Kidney (tissue), 2 donors: ENCODE data around the gene ZFR2. TPM values are rescaled to one million over a fixed set of nuclear protein-coding genes. Genes with fewer than 3 reads are reported as not detected.

Source experiments
- polyA plus RNA-seq: library from polyadenylated mRNA; stranded (reverse); fragments of 350-450 nt; fragmentation: Illumina TruSeq; extraction: RNeasy Lipid Tissue Mini Kit (QIAGEN cat#74804); gene quantifications from one replicate; pipeline ENCODE4 v1.2.3, GENCODE V29; 2014; ENCODE audit warnings: low read depth, low replicate concordance; ENCODE audit not compliant: insufficient read depth
- total RNA-seq: library from RNA; stranded (reverse); fragmentation: NEBNext Ultra II Directional; extraction: Animal tissue kit (Norgen Biotek cat#: 25700); gene quantifications from one replicate; pipeline ENCODE4 v1.2.1, GENCODE V29; 2021
- donor health status: DM: yes; HTN: yes; CAD: no.

Gene ZFR2
- total and polyA plus RNA-seq, 2 donors from 2014 or later = 0.22 TPM; not detected in 1

Other genes with a start within 250 kb of the ZFR2 start
- gene CACTIN, start 242.2 kb downstream of the ZFR2 start, total RNA-seq = 23.9 TPM
- 11.6 TPM for gene CACTIN, start 242.2 kb downstream of the ZFR2 start, polyA plus RNA-seq
- 35.6 TPM for gene PIP5K1C, start 168.6 kb downstream of the ZFR2 start, total RNA-seq
- gene PIP5K1C, start 168.6 kb downstream of the ZFR2 start, polyA plus RNA-seq = 11.2 TPM
- gene TJP3, start 160.7 kb downstream of the ZFR2 start, total RNA-seq = 26.5 TPM
- 32.5 TPM for gene TJP3, start 160.7 kb downstream of the ZFR2 start, polyA plus RNA-seq
- gene APBA3, start 107.3 kb downstream of the ZFR2 start, total RNA-seq = 27.5 TPM
- gene APBA3, start 107.3 kb downstream of the ZFR2 start, polyA plus RNA-seq = 17.1 TPM
- 57.6 TPM for gene MRPL54, start 106.4 kb downstream of the ZFR2 start, total RNA-seq
- gene MRPL54, start 106.4 kb downstream of the ZFR2 start, polyA plus RNA-seq = 151 TPM
- not detected for gene RAX2, start 96.8 kb downstream of the ZFR2 start, total RNA-seq
- gene RAX2, start 96.8 kb downstream of the ZFR2 start, polyA plus RNA-seq = not detected
- gene MATK, start 82.7 kb downstream of the ZFR2 start, total RNA-seq = 2.7 TPM
- gene MATK, start 82.7 kb downstream of the ZFR2 start, polyA plus RNA-seq = 4.2 TPM
- gene ATCAY, start 11.6 kb upstream of the ZFR2 start, total RNA-seq = 0.16 TPM
- gene ATCAY, start 11.6 kb upstream of the ZFR2 start, polyA plus RNA-seq = not detected
- 0.69 TPM for gene NMRK2, start 64.0 kb upstream of the ZFR2 start, total RNA-seq
- gene NMRK2, start 64.0 kb upstream of the ZFR2 start, polyA plus RNA-seq = 6.1 TPM
- gene DAPK3, start 102.1 kb upstream of the ZFR2 start, total RNA-seq = 54.6 TPM
- gene DAPK3, start 102.1 kb upstream of the ZFR2 start, polyA plus RNA-seq = 30.6 TPM
- gene EEF2, start 116.4 kb upstream of the ZFR2 start, total RNA-seq = 1,813 TPM
- 1,520 TPM for gene EEF2, start 116.4 kb upstream of the ZFR2 start, polyA plus RNA-seq
- 25.0 TPM for gene PIAS4, start 138.7 kb upstream of the ZFR2 start, total RNA-seq
- 9.8 TPM for gene PIAS4, start 138.7 kb upstream of the ZFR2 start, polyA plus RNA-seq
- gene ZBTB7A, start 197.9 kb upstream of the ZFR2 start, total RNA-seq = 53.2 TPM
- gene ZBTB7A, start 197.9 kb upstream of the ZFR2 start, polyA plus RNA-seq = 8.9 TPM